ENCODE results near the gene TFDP1. TPM values are rescaled to one million over a fixed set of nuclear protein-coding genes. Genes with fewer than 3 reads are reported as not detected.

TFDP1 gene
- total RNA-seq, result 34.9 and 44.8 TPM in 2 replicates
- polyA plus RNA-seq, result 115 and 163 TPM in 2 replicates
- polyA plus RNA-seq (2012), result 87.2 and 133 TPM in 2 replicates
- 48.1 and 126 TPM in 2 replicates for polyA minus RNA-seq (ENCODE audit: low replicate concordance)

GRCh38 chr13:113584205-113584869 lies at the start of gene TFDP1:
TSS of gene TFDP1 (plus strand) at chr13:113584753. CDS start at chr13:113585838, 1,085 bp downstream.
- Histone ChIP-seq H2AFZ (ENCODE audit: low read length) (peak within 1 kb of the TSS; percentile 68), H3K36me3 (ENCODE audit: control insufficient read depth, insufficient read depth, low read length) (peaks cover 13% of the 10 kb centered on the region), H4K20me1 (ENCODE audit: control insufficient read depth, extremely low read depth, insufficient read depth, low read length) (no peaks in the 10 kb centered on the region), H3K79me2 (ENCODE audit: control insufficient read depth, insufficient read depth, low read length) (peaks cover 41% of the 10 kb centered on the region), H3K4me1 (ENCODE audit: control insufficient read depth, extremely low read depth, insufficient read depth, low read length) (peaks cover 4% of the 10 kb centered on the region), H3K9me3 (ENCODE audit: control insufficient read depth, insufficient read depth, low read depth, low read length) (no peaks in the 10 kb centered on the region), H3K4me2 (ENCODE audit: extremely low read depth, insufficient read depth, low read length) (peak within 1 kb of the TSS; percentile 88), H3K27ac (ENCODE audit: insufficient read depth, low read length) (peak within 1 kb of the TSS; percentile 47), H3K9ac (ENCODE audit: insufficient read depth, low read length) (peak within 1 kb of the TSS; percentile 65), H3K27me3 (ENCODE audit: control insufficient read depth, insufficient read depth, low read length) (no peaks in the 10 kb centered on the region), H3K4me3 (replicated peaks in 1 of 4; ENCODE audit: control extremely low read depth in 1 of 4, insufficient read depth in 1 of 4, low read depth in 3 of 4, low read length in 4 of 4) (peak within 1 kb of the TSS; percentile 59 to 70 (median 67))
- peak; percentile 82 to 85 for DNase-seq (ENCODE audit: low read depth in 2 of 2)
- TF ChIP-seq EZH2 (IDR thresholded peaks at IDR 0.05; ENCODE audit: low read length, missing control alignments) (no peak), CTCF (conservative IDR thresholded peaks at IDR 0.05 in 1 of 2, IDR thresholded peaks at IDR 0.05 in 1 of 2; ENCODE audit: low read depth in 1 of 2, low read length in 2 of 2) (no peak)

- no peak for DNase-seq (ENCODE audit: low read depth in 2 of 2)
- Histone ChIP-seq H3K27me3 (ENCODE audit: control insufficient read depth, insufficient read depth, low read length) (no peaks in the 10 kb centered on the region), H3K4me1 (ENCODE audit: control insufficient read depth, extremely low read depth, insufficient read depth, low read length) (peaks cover 3% of the 10 kb centered on the region), H2AFZ (ENCODE audit: low read length) (no peak overlapping the region), H4K20me1 (ENCODE audit: control insufficient read depth, extremely low read depth, insufficient read depth, low read length) (no peaks in the 10 kb centered on the region), H3K9me3 (ENCODE audit: control insufficient read depth, insufficient read depth, low read depth, low read length) (no peaks in the 10 kb centered on the region), H3K4me3 (replicated peaks in 1 of 4; ENCODE audit: control extremely low read depth in 1 of 4, insufficient read depth in 1 of 4, low read depth in 3 of 4, low read length in 4 of 4) (no peak overlapping the region), H3K79me2 (ENCODE audit: control insufficient read depth, insufficient read depth, low read length) (peaks cover 6% of the 10 kb centered on the region), H3K4me2 (ENCODE audit: extremely low read depth, insufficient read depth, low read length) (no peak overlapping the region), H3K9ac (ENCODE audit: insufficient read depth, low read length) (no peak overlapping the region), H3K36me3 (ENCODE audit: control insufficient read depth, insufficient read depth, low read length) (peaks cover 32% of the 10 kb centered on the region), H3K27ac (ENCODE audit: insufficient read depth, low read length) (no peak overlapping the region)
- TF ChIP-seq EZH2 (IDR thresholded peaks at IDR 0.05; ENCODE audit: low read length, missing control alignments) (no peak), CTCF (conservative IDR thresholded peaks at IDR 0.05 in 1 of 2, IDR thresholded peaks at IDR 0.05 in 1 of 2; ENCODE audit: low read depth in 1 of 2, low read length in 2 of 2) (no peak)
Measured at GRCh38 chr13:113535381-113535781, 49.2 kb upstream of the TFDP1 start.

- H2AFZ ChIP-seq (ENCODE audit: low read length), result no peak overlapping the region
- H3K36me3 ChIP-seq (ENCODE audit: control insufficient read depth, insufficient read depth, low read length), result peaks cover 27% of the 10 kb centered on the region
- no peak for DNase-seq (ENCODE audit: low read depth in 2 of 2)
- no peak overlapping the region for H3K27ac ChIP-seq (ENCODE audit: insufficient read depth, low read length)
- no peaks in the 10 kb centered on the region for H3K9me3 ChIP-seq (ENCODE audit: control insufficient read depth, insufficient read depth, low read depth, low read length)
- H3K27me3 ChIP-seq (ENCODE audit: control insufficient read depth, insufficient read depth, low read length), result no peaks in the 10 kb centered on the region
- H3K4me1 ChIP-seq (ENCODE audit: control insufficient read depth, extremely low read depth, insufficient read depth, low read length), result peaks cover 3% of the 10 kb centered on the region
- no peak overlapping the region for H3K4me2 ChIP-seq (ENCODE audit: extremely low read depth, insufficient read depth, low read length)
- no peak overlapping the region for H3K4me3 ChIP-seq (replicated peaks in 1 of 4; ENCODE audit: control extremely low read depth in 1 of 4, insufficient read depth in 1 of 4, low read depth in 3 of 4, low read length in 4 of 4)
- no peak overlapping the region for H3K9ac ChIP-seq (ENCODE audit: insufficient read depth, low read length)
- peaks cover 10% of the 10 kb centered on the region for H3K79me2 ChIP-seq (ENCODE audit: control insufficient read depth, insufficient read depth, low read length)
- TF ChIP-seq EZH2 (IDR thresholded peaks at IDR 0.05; ENCODE audit: low read length, missing control alignments), result no peak
- no peak for TF ChIP-seq CTCF (conservative IDR thresholded peaks at IDR 0.05 in 1 of 2, IDR thresholded peaks at IDR 0.05 in 1 of 2; ENCODE audit: low read depth in 1 of 2, low read length in 2 of 2)
- H4K20me1 ChIP-seq (ENCODE audit: control insufficient read depth, extremely low read depth, insufficient read depth, low read length), result no peaks in the 10 kb centered on the region
Measured at GRCh38 chr13:113536461-113537110, 48.0 kb upstream of the TFDP1 start.

Measured in fibroblast of lung (primary cell).